IMR-90 (cell line): ENCODE results near the gene NT5C3A. TPM values are rescaled to one million over a fixed set of nuclear protein-coding genes. Genes with fewer than 3 reads are reported as not detected.

Source experiments
- ATAC-seq: fragments of 200-7000 bp; cut with Tn5 transposase; 2 replicates; pipeline ENCODE4 v1.9.1; 2020; ENCODE audit warnings: low read depth, mild to moderate bottlenecking, moderate library complexity
- BruUV-seq: library from RNA; stranded (reverse); fragments of 400-500 nt; replicated peaks from 2 replicates; lab custom pipeline; 2021; lab: Mats Ljungman, UMichigan
- CTCF ChIA-PET: fragments of 300-600 bp; formaldehyde crosslinking; extraction: SDS; loops from one replicate; lab custom pipeline; 2021; ENCODE audit warnings: antibody characterized with exemption; lab: Yijun Ruan, JAX
- POLR2A ChIA-PET: fragments of 300-600 bp; sonication (Branson Sonifier 250); formaldehyde crosslinking; loops from one replicate; lab custom pipeline; 2022; ENCODE audit warnings: antibody characterized with exemption; ENCODE audit not compliant: unreplicated experiment; lab: Charles Lee
- DNase-seq: peaks from one replicate; pipeline ENCODE4 v3.0.0; 2013
- H2AFZ ChIP-seq: replicated peaks from 2 replicates; pipeline ENCODE3; 2013; ENCODE audit warnings: low read length, mild to moderate bottlenecking; ENCODE audit not compliant: poor library complexity
- H2AK5ac ChIP-seq: 2 replicates; pipeline ENCODE4 v1.6.1; 2013; ENCODE audit warnings: low read depth, low read length, inconsistent platforms
- H2AK9ac ChIP-seq: replicated peaks from 2 replicates; pipeline ENCODE3; 2013; ENCODE audit warnings: mild to moderate bottlenecking, low read depth, low read length, moderate library complexity; ENCODE audit not compliant: poor library complexity
- H2BK120ac ChIP-seq: 2 replicates; pipeline ENCODE4 v1.6.1; 2013; ENCODE audit warnings: low read depth, low read length, inconsistent platforms
- H2BK15ac ChIP-seq: 3 replicates; pipeline ENCODE4 v1.6.1; 2013; ENCODE audit warnings: low read depth, low read length, inconsistent platforms
- H2BK20ac ChIP-seq: 2 replicates; pipeline ENCODE4 v1.6.1; 2013; ENCODE audit warnings: low read depth, mild to moderate bottlenecking, inconsistent platforms, low read length, moderate library complexity
- H2BK5ac ChIP-seq: 2 replicates; pipeline ENCODE4 v1.6.1; 2013; ENCODE audit warnings: mild to moderate bottlenecking, low read depth, low read length, inconsistent platforms; ENCODE audit not compliant: poor library complexity, severe bottlenecking
- H3K14ac ChIP-seq: replicated peaks from 2 replicates; pipeline ENCODE4 v1.6.1; 2013; ENCODE audit warnings: low read depth, low read length, inconsistent platforms
- H3K18ac ChIP-seq: 2 replicates; pipeline ENCODE4 v1.6.1; 2013; ENCODE audit warnings: low read depth, low read length, control low read depth
- H3K23ac ChIP-seq: 2 replicates; pipeline ENCODE4 v1.6.1; 2013; ENCODE audit warnings: low read depth, low read length, inconsistent platforms
- H3K27ac ChIP-seq: 2 replicates; pipeline ENCODE4 v1.5.1; 2013; ENCODE audit warnings: mild to moderate bottlenecking, control low read depth, low read length; ENCODE audit not compliant: insufficient read depth
- H3K27me3 ChIP-seq: 2 replicates; pipeline ENCODE4 v1.6.1; 2013; ENCODE audit warnings: low read length; ENCODE audit not compliant: control insufficient read depth, insufficient read depth
- H3K36me3 ChIP-seq: 2 replicates; pipeline ENCODE4 v1.6.1; 2013; ENCODE audit warnings: low read length, mixed read lengths; ENCODE audit not compliant: control insufficient read depth, insufficient read depth
- H3K4ac ChIP-seq: 2 replicates; pipeline ENCODE4 v1.6.1; 2013; ENCODE audit warnings: low read depth, low read length, inconsistent platforms
- H3K4me1 ChIP-seq: 2 replicates; pipeline ENCODE4 v1.6.1; 2013; ENCODE audit warnings: low read length, mixed read lengths; ENCODE audit not compliant: control insufficient read depth, insufficient read depth
- H3K4me2 ChIP-seq: 2 replicates; pipeline ENCODE4 v1.6.1; 2013; ENCODE audit warnings: low read depth, mild to moderate bottlenecking, control low read depth, low read length, moderate library complexity
- H3K4me3 ChIP-seq: 2 replicates; pipeline ENCODE4 v1.5.1; 2013; ENCODE audit warnings: low read depth, mild to moderate bottlenecking, control low read depth, low read length, moderate library complexity; ENCODE audit not compliant: insufficient read depth
- H3K56ac ChIP-seq: 2 replicates; pipeline ENCODE4 v1.6.1; 2013; ENCODE audit warnings: low read length, inconsistent platforms; ENCODE audit not compliant: insufficient read depth; ENCODE audit errors: extremely low read depth
- H3K79me1 ChIP-seq, 2 experiments: 2 replicates each; pipeline ENCODE4 v1.6.1; 2013; ENCODE audit warnings: low read length in 2 of 2, inconsistent platforms in 1 of 2, low read depth in 1 of 2
- H3K9ac ChIP-seq: 2 replicates; pipeline ENCODE4 v1.6.1; 2013; ENCODE audit warnings: low read depth, low read length, control low read depth
- H3K9me1 ChIP-seq: 2 replicates; pipeline ENCODE4 v1.6.1; 2013; ENCODE audit warnings: low read length, inconsistent platforms; ENCODE audit not compliant: insufficient read depth
- H3K9me3 ChIP-seq: 2 replicates; pipeline ENCODE4 v1.6.1; 2013; ENCODE audit warnings: low read length; ENCODE audit not compliant: control insufficient read depth, insufficient read depth
- H4K20me1 ChIP-seq: 2 replicates; pipeline ENCODE4 v1.6.1; 2013; ENCODE audit warnings: low read length, inconsistent platforms; ENCODE audit not compliant: insufficient read depth
- H4K5ac ChIP-seq: 2 replicates; pipeline ENCODE4 v1.6.1; 2013; ENCODE audit warnings: mild to moderate bottlenecking, low read depth, low read length, control low read depth
- H4K8ac ChIP-seq, 2 experiments: 2 replicates each; pipeline ENCODE4 v1.6.1; 2013; ENCODE audit warnings: low read depth in 2 of 2, low read length in 2 of 2, control low read depth in 1 of 2, inconsistent platforms in 1 of 2
- H4K91ac ChIP-seq: 2 replicates; pipeline ENCODE4 v1.6.1; 2013; ENCODE audit warnings: low read depth, low read length, inconsistent platforms; ENCODE audit not compliant: insufficient read depth
- BHLHE40 ChIP-seq: fragments of 150-350 bp; IDR thresholded peaks from 2 replicates; pipeline ENCODE4 v1.6.1; 2016; ENCODE audit warnings: mild to moderate bottlenecking, low read depth, low read length
- CEBPB ChIP-seq: IDR thresholded peaks from 2 replicates; pipeline ENCODE4 v1.6.1; 2012; ENCODE audit warnings: low read depth, low read length, improper control_type of control experiment
- CHD1 ChIP-seq: IDR thresholded peaks from 2 replicates; pipeline ENCODE4 v1.6.1; 2012; ENCODE audit warnings: low read depth, low read length, improper control_type of control experiment
- CTCF ChIP-seq: conservative IDR thresholded peaks from 2 replicates; pipeline ENCODE4 v1.5.1; 2012; ENCODE audit warnings: mild to moderate bottlenecking, low read depth, low read length, improper control_type of control experiment
- ELK1 ChIP-seq: fragments of 150-350 bp; IDR thresholded peaks from 2 replicates; pipeline ENCODE4 v1.6.1; 2016; ENCODE audit warnings: low read depth, mild to moderate bottlenecking, low read length, moderate library complexity, borderline replicate concordance
- FOS ChIP-seq: fragments of 150-350 bp; IDR thresholded peaks from 2 replicates; pipeline ENCODE4 v1.6.1; 2016; ENCODE audit warnings: low read depth, low read length
- MAFK ChIP-seq: IDR thresholded peaks from 2 replicates; pipeline ENCODE4 v1.6.1; 2012; ENCODE audit warnings: low read depth, low read length, improper control_type of control experiment
- MAZ ChIP-seq: IDR thresholded peaks from 2 replicates; pipeline ENCODE4 v1.6.1; 2012; ENCODE audit warnings: low read depth, mild to moderate bottlenecking, low read length, improper control_type of control experiment, moderate library complexity, borderline replicate concordance
- MXI1 ChIP-seq: IDR thresholded peaks from 2 replicates; pipeline ENCODE4 v1.6.1; 2012; ENCODE audit warnings: low read depth, mild to moderate bottlenecking, low read length, moderate library complexity, borderline replicate concordance
- NFE2L2 ChIP-seq: fragments of 150-350 bp; IDR thresholded peaks from 2 replicates; pipeline ENCODE4 v1.6.1; 2016; ENCODE audit warnings: low read depth, mild to moderate bottlenecking, low read length
- POLR2A ChIP-seq: IDR thresholded peaks from 2 replicates; pipeline ENCODE4 v1.6.1; 2012; ENCODE audit warnings: mild to moderate bottlenecking, low read depth, low read length
- RAD21 ChIP-seq: IDR thresholded peaks from 2 replicates; pipeline ENCODE4 v1.6.1; 2012; ENCODE audit warnings: low read length, improper control_type of control experiment
- RCOR1 ChIP-seq: IDR thresholded peaks from 2 replicates; pipeline ENCODE4 v1.6.1; 2012; ENCODE audit warnings: mild to moderate bottlenecking, low read length, improper control_type of control experiment; ENCODE audit not compliant: insufficient replicate concordance
- RFX5 ChIP-seq: IDR thresholded peaks from 2 replicates; pipeline ENCODE4 v1.8.0; 2012; ENCODE audit warnings: low read depth, mild to moderate bottlenecking, low read length, moderate library complexity
- SMC3 ChIP-seq: fragments of 150-350 bp; IDR thresholded peaks from 2 replicates; pipeline ENCODE4 v1.6.1; 2016; ENCODE audit warnings: low read depth, mild to moderate bottlenecking, antibody characterized with exemption, low read length, moderate library complexity
- USF2 ChIP-seq: fragments of 150-350 bp; IDR thresholded peaks from 2 replicates; pipeline ENCODE4 v1.6.1; 2017; ENCODE audit warnings: mild to moderate bottlenecking, antibody characterized with exemption, low read length, low read depth
- WGBS, 2 experiments: methylation state at CpG; one replicate each; pipeline versions ENCODE4 v1.1.5 to v1.1.7; 2013; ENCODE audit warnings: missing lambda C conversion rate in 2 of 2; ENCODE audit not compliant: insufficient read length in 1 of 2; ENCODE audit errors: extremely low coverage in 2 of 2; 5-methylcytosine and 5-hydroxymethylcytosine counted together
- dilution Hi-C: fragments of 300-500 bp; cut with HindIII; formaldehyde crosslinking; loops from one replicate; pipeline ENCODE4 v1.14.3; 2018; ENCODE audit warnings: low sequenced_read_pairs; ENCODE audit not compliant: unreplicated experiment
- in situ Hi-C: fragments of 300-500 bp; cut with MboI; formaldehyde crosslinking; loops from 3 replicates; pipeline ENCODE4 v1.14.3; 2019; ENCODE audit warnings: low sequenced_read_pairs, inconsistent platforms, mixed read lengths
- intact Hi-C: fragments of 100-400 bp; cut with micrococcal nuclease; formaldehyde crosslinking; loops from 2 replicates; pipeline ENCODE4 v1.10.0; 2022
- polyA plus RNA-seq, 3 experiments: library from polyadenylated mRNA; depleted of rRNA; stranded (reverse); fragments of >200 nt; gene quantifications; 2 replicates each; pipeline ENCODE4 v1.2.3, GENCODE V29; 2012; ENCODE audit warnings: low replicate concordance in 1 of 3
- total RNA-seq: library from RNA; depleted of rRNA; stranded (reverse); fragments of >200 nt; gene quantifications from 2 replicates; pipeline ENCODE4 v1.2.3, GENCODE V29; 2012

Gene NT5C3A
- total and polyA plus RNA-seq, 2 of the 4 experiments (the other 2 are of a cell fraction) = 11.3 to 12.2 TPM

GRCh38 chr7:33076737-33077136, 14.2 kb upstream of the NT5C3A start:
- H3K36me3 ChIP-seq = no peaks in the 10 kb centered on the region
- no peak overlapping the region for H4K8ac ChIP-seq
- H2AFZ ChIP-seq = no peak overlapping the region
- no peak overlapping the region for H3K4me3 ChIP-seq
- no peak overlapping the region for H2AK5ac ChIP-seq
- ATAC-seq = no peak
- intact Hi-C loops (no loop called here), dilution Hi-C loops (no loop called here), in situ Hi-C loops (no loop called here)
- H3K9me1 ChIP-seq = peaks cover 6% of the 10 kb centered on the region; the same call in 1 of the 2 replicates
- no peak overlapping the region for H2BK20ac ChIP-seq
- no peak overlapping the region for H4K5ac ChIP-seq
- no peak overlapping the region for H3K23ac ChIP-seq
- CTCF ChIA-PET = no interaction called here
- no peak for DNase-seq
- WGBS, 2 experiments = no CpG with 5 or more reads among the region's 3 CpGs
- no peaks in the 10 kb centered on the region for H3K79me1 ChIP-seq
- no peaks in the 10 kb centered on the region for H4K20me1 ChIP-seq
- H2BK5ac ChIP-seq = no peak overlapping the region
- H3K4me1 ChIP-seq = peaks cover 8% of the 10 kb centered on the region
- no peak overlapping the region for H3K4me2 ChIP-seq
- no peak overlapping the region for H2BK15ac ChIP-seq
- no peak overlapping the region for H3K27ac ChIP-seq
- no peak overlapping the region for H3K9ac ChIP-seq
- POLR2A ChIA-PET = no interaction called here
- no peak overlapping the region for H3K18ac ChIP-seq
- H2BK120ac ChIP-seq = no peak overlapping the region
- no TSS peak for BruUV-seq
- H3K14ac ChIP-seq = no peak overlapping the region
- H4K91ac ChIP-seq = no peak overlapping the region
- H3K9me3 ChIP-seq = no peaks in the 10 kb centered on the region
- H3K56ac ChIP-seq = no peak overlapping the region
- no peaks in the 10 kb centered on the region; the same call in none of the 2 replicates for H3K27me3 ChIP-seq
- TF ChIP-seq MAZ (no peak), MXI1 (no peak), CEBPB (no peak), FOS (no peak), MAFK (no peak), CTCF (no peak), NFE2L2 (no peak), SMC3 (no peak), RCOR1 (no peak), CHD1 (no peak), ELK1 (no peak), RAD21 (no peak), RFX5 (no peak), BHLHE40 (no peak), USF2 (no peak), POLR2A (no peak)
- no peak overlapping the region for H3K4ac ChIP-seq
- no peak overlapping the region for H2AK9ac ChIP-seq
